HUES48 (cell line): ENCODE measurements around the gene CRYBA2.
A peak's percentile ranks its signal among the peaks of the same experiment; 100 is the strongest.

Source experiments
- H3K27ac ChIP-seq: one replicate; pipeline ENCODE4 v1.7.0; 2013; ENCODE audit warnings: low read depth, low read length, inconsistent platforms
- H3K27me3 ChIP-seq: 2 replicates; pipeline ENCODE4 v1.6.1; 2013; ENCODE audit warnings: mild to moderate bottlenecking, low read length; ENCODE audit not compliant: control insufficient read depth, insufficient read depth
- H3K36me3 ChIP-seq: 2 replicates; pipeline ENCODE4 v1.6.1; 2013; ENCODE audit warnings: low read length; ENCODE audit not compliant: control insufficient read depth, insufficient read depth
- H3K4me1 ChIP-seq: 2 replicates; pipeline ENCODE4 v1.6.1; 2013; ENCODE audit warnings: mild to moderate bottlenecking, low read length; ENCODE audit not compliant: control insufficient read depth, insufficient read depth
- H3K4me3 ChIP-seq: 2 replicates; pipeline ENCODE4 v1.5.1; 2013; ENCODE audit warnings: mild to moderate bottlenecking, low read depth, low read length
- H3K9ac ChIP-seq: 2 replicates; pipeline ENCODE4 v1.6.1; 2013; ENCODE audit warnings: mild to moderate bottlenecking, low read depth, low read length, moderate library complexity
- H3K9me3 ChIP-seq: 2 replicates; pipeline ENCODE4 v1.6.1; 2013; ENCODE audit warnings: low read length; ENCODE audit not compliant: control insufficient read depth, insufficient read depth

Gene CRYBA2

GRCh38 chr2:218996937-218997336 lies 3.7 kb upstream of the CRYBA2 start:
- Histone ChIP-seq H3K36me3 (no peaks in the 10 kb centered on the region), H3K27me3 (peaks cover 100% of the 10 kb centered on the region), H3K27ac (no peak overlapping the region), H3K9ac (no peak overlapping the region), H3K9me3 (no peaks in the 10 kb centered on the region), H3K4me1 (peaks cover 35% of the 10 kb centered on the region), H3K4me3 (no peak overlapping the region)

- no peak overlapping the region for H3K27ac ChIP-seq
- peaks cover 35% of the 10 kb centered on the region for H3K4me1 ChIP-seq
- peaks cover 100% of the 10 kb centered on the region for H3K27me3 ChIP-seq
- H3K9ac ChIP-seq: no peak overlapping the region
- no peaks in the 10 kb centered on the region for H3K36me3 ChIP-seq
- peak overlapping the region; percentile 52; the same call in 1 of the 2 replicates for H3K4me3 ChIP-seq
- no peaks in the 10 kb centered on the region for H3K9me3 ChIP-seq
Observed at GRCh38 chr2:218995972-218996711, 2.9 kb upstream of the CRYBA2 start.

- Histone ChIP-seq H3K4me3 (no peak overlapping the region), H3K4me1 (peaks cover 32% of the 10 kb centered on the region), H3K9me3 (no peaks in the 10 kb centered on the region), H3K9ac (no peak overlapping the region), H3K36me3 (no peaks in the 10 kb centered on the region), H3K27me3 (peaks cover 100% of the 10 kb centered on the region), H3K27ac (no peak overlapping the region)
Observed at GRCh38 chr2:218995561-218995960, 2.3 kb upstream of the CRYBA2 start.

GRCh38 chr2:218992703-218993344 lies 398 bp downstream of the CRYBA2 start:
- Histone ChIP-seq H3K4me3 (peak overlapping the region; percentile 25; the same call in 1 of the 2 replicates), H3K4me1 (peaks cover 13% of the 10 kb centered on the region; the same call in 1 of the 2 replicates), H3K36me3 (no peaks in the 10 kb centered on the region), H3K9ac (no peak overlapping the region), H3K27me3 (peaks cover 100% of the 10 kb centered on the region), H3K9me3 (no peaks in the 10 kb centered on the region), H3K27ac (no peak overlapping the region)

GRCh38 chr2:218992196-218992595 lies 1.0 kb downstream of the CRYBA2 start:
- Histone ChIP-seq H3K36me3 (no peaks in the 10 kb centered on the region), H3K27ac (no peak overlapping the region), H3K9me3 (no peaks in the 10 kb centered on the region), H3K27me3 (peaks cover 100% of the 10 kb centered on the region), H3K9ac (no peak overlapping the region), H3K4me3 (no peak overlapping the region), H3K4me1 (peaks cover 13% of the 10 kb centered on the region; the same call in 1 of the 2 replicates)

- Histone ChIP-seq H3K4me1 (peaks cover 13% of the 10 kb centered on the region; the same call in 1 of the 2 replicates), H3K9ac (no peak overlapping the region), H3K27ac (no peak overlapping the region), H3K4me3 (no peak overlapping the region), H3K36me3 (no peaks in the 10 kb centered on the region), H3K9me3 (no peaks in the 10 kb centered on the region), H3K27me3 (peaks cover 100% of the 10 kb centered on the region)
Observed at GRCh38 chr2:218991674-218992168, 1.5 kb downstream of the CRYBA2 start.

GRCh38 chr2:218990612-218991011 lies 2.6 kb downstream of the CRYBA2 start:
- Histone ChIP-seq H3K9ac (no peak overlapping the region), H3K4me3 (no peak overlapping the region), H3K4me1 (peaks cover 9% of the 10 kb centered on the region; the same call in 1 of the 2 replicates), H3K36me3 (no peaks in the 10 kb centered on the region), H3K27ac (no peak overlapping the region), H3K27me3 (peaks cover 100% of the 10 kb centered on the region), H3K9me3 (no peaks in the 10 kb centered on the region)

GRCh38 chr2:218990052-218990451 lies 3.2 kb downstream of the CRYBA2 start:
- H3K36me3 ChIP-seq: no peaks in the 10 kb centered on the region
- no peak overlapping the region for H3K9ac ChIP-seq
- peaks cover 9% of the 10 kb centered on the region; the same call in 1 of the 2 replicates for H3K4me1 ChIP-seq
- no peaks in the 10 kb centered on the region for H3K9me3 ChIP-seq
- no peak overlapping the region for H3K4me3 ChIP-seq
- H3K27me3 ChIP-seq: peaks cover 100% of the 10 kb centered on the region
- H3K27ac ChIP-seq: no peak overlapping the region

GRCh38 chr2:218988650-218989049 lies 4.6 kb downstream of the CRYBA2 start:
- Histone ChIP-seq H3K4me3 (no peak overlapping the region), H3K9ac (no peak overlapping the region), H3K9me3 (no peaks in the 10 kb centered on the region), H3K27ac (no peak overlapping the region), H3K4me1 (peaks cover 4% of the 10 kb centered on the region; the same call in 1 of the 2 replicates), H3K36me3 (no peaks in the 10 kb centered on the region), H3K27me3 (peaks cover 100% of the 10 kb centered on the region)

- H3K9me3 ChIP-seq: no peaks in the 10 kb centered on the region
- no peak overlapping the region for H3K9ac ChIP-seq
- peaks cover 1% of the 10 kb centered on the region; the same call in 1 of the 2 replicates for H3K4me1 ChIP-seq
- no peak overlapping the region for H3K4me3 ChIP-seq
- H3K27me3 ChIP-seq: peaks cover 100% of the 10 kb centered on the region
- H3K36me3 ChIP-seq: no peaks in the 10 kb centered on the region
- H3K27ac ChIP-seq: no peak overlapping the region
Observed at GRCh38 chr2:218988164-218988563, 5.1 kb downstream of the CRYBA2 start.
